Stimulated activated CD4-positive, alpha-beta T cell treated with anti-CD3 and anti-CD28 coated beads, Interleukin-1b, Interleukin-23, amount 100 ng/mL, for 48 hours (primary cell): ENCODE measurements around the gene CRYBB3.
"Not testable (repeated sequence)": the region's sequence is repeated elsewhere in the genome, so short reads cannot be mapped to it uniquely, and the experiment has no call there.

ENCODE experiments used
- DNase-seq: peaks from one replicate; pipeline ENCODE4 v3.0.0-alpha.2; 2020

CRYBB3 gene

GRCh38 chr22:25176175-25176574 lies 23.5 kb upstream of the CRYBB3 start:
- DNase-seq: no peak

GRCh38 chr22:25176799-25177198 lies 22.9 kb upstream of the CRYBB3 start:
- no peak for DNase-seq

GRCh38 chr22:25177226-25177625 lies 22.4 kb upstream of the CRYBB3 start:
- no peak for DNase-seq

GRCh38 chr22:25177895-25178294 lies 21.8 kb upstream of the CRYBB3 start:
- DNase-seq: no peak

- DNase-seq: not testable (repeated sequence)
Observed at GRCh38 chr22:25178348-25178747, 21.3 kb upstream of the CRYBB3 start.

- not testable (repeated sequence) for DNase-seq
Observed at GRCh38 chr22:25178869-25179631, 20.6 kb upstream of the CRYBB3 start.

GRCh38 chr22:25182131-25183110 lies 17.2 kb upstream of the CRYBB3 start:
- DNase-seq: no peak

- no peak for DNase-seq
Observed at GRCh38 chr22:25183949-25184619, 15.6 kb upstream of the CRYBB3 start.

GRCh38 chr22:25186140-25186539 lies 13.5 kb upstream of the CRYBB3 start:
- DNase-seq: no peak

- no peak for DNase-seq
Observed at GRCh38 chr22:25187469-25187868, 12.2 kb upstream of the CRYBB3 start.

- no peak for DNase-seq
Observed at GRCh38 chr22:25192406-25192805, 7.3 kb upstream of the CRYBB3 start.

GRCh38 chr22:25193130-25193529 lies 6.5 kb upstream of the CRYBB3 start:
- no peak for DNase-seq

- no peak for DNase-seq
Observed at GRCh38 chr22:25193548-25193947, 6.1 kb upstream of the CRYBB3 start.

- DNase-seq: no peak
Observed at GRCh38 chr22:25196326-25196725, 3.3 kb upstream of the CRYBB3 start.

- DNase-seq: no peak
Observed at GRCh38 chr22:25197340-25197739, 2.3 kb upstream of the CRYBB3 start.

- DNase-seq: no peak
Observed at GRCh38 chr22:25200967-25201366, 1.3 kb downstream of the CRYBB3 start.

- DNase-seq: no peak
Observed at GRCh38 chr22:25201557-25202273, 2.1 kb downstream of the CRYBB3 start.

- DNase-seq: peak; percentile 55
Observed at GRCh38 chr22:25202290-25202921, 2.7 kb downstream of the CRYBB3 start.

GRCh38 chr22:25203082-25203481 lies 3.4 kb downstream of the CRYBB3 start:
- DNase-seq: no peak

GRCh38 chr22:25204547-25204946 lies 4.9 kb downstream of the CRYBB3 start:
- DNase-seq: not testable (repeated sequence)

GRCh38 chr22:25205847-25206246 lies 6.2 kb downstream of the CRYBB3 start:
- DNase-seq: no peak

GRCh38 chr22:25206998-25207397 lies 7.3 kb downstream of the CRYBB3 start:
- DNase-seq: no peak
